Measurements from ENCODE around the gene ENDOD1.

The ENDOD1 gene

DNA sequence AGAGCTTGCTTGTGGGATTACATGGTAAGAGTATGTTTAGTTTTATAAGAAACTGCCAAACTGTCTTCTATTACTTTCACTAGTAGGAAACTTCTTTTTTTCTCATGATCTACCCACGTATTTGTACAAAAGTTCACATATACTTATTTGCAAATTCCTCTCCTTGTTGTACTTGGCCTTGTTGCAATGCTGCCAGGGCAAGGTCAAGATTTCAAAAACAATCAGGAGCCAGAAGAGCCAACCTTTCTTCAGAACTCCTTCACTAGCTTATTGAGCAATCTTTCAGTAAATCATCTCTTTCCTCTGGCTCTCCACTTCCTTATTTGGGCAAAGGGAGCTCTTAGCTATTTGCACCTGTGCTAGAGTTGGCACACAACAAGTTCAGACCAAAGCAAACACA is 13.2 kb upstream of the ENDOD1 start:
- no peak for DNase-seq (ENCODE audit: low spot score)

DNA sequence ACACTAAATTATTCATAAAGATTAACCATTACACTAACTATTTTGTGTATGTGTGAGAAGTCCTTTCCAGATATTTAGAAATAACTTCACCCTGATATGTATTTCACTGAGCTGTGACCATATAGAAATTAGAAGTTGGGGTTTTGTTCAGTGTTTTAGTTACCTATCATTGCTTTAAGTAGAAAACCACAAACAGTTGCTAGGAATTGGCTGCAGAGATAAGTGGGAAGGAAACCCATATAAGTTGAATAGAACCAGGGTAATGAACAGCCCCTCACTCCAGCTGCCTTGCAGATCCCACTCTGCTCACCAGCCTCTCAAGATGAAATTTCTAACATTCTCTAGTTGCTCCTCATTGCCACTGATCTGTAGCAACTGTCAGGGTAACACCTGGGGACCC is 12.7 kb upstream of the ENDOD1 start:
- DNase-seq (ENCODE audit: low spot score): no peak

DNA sequence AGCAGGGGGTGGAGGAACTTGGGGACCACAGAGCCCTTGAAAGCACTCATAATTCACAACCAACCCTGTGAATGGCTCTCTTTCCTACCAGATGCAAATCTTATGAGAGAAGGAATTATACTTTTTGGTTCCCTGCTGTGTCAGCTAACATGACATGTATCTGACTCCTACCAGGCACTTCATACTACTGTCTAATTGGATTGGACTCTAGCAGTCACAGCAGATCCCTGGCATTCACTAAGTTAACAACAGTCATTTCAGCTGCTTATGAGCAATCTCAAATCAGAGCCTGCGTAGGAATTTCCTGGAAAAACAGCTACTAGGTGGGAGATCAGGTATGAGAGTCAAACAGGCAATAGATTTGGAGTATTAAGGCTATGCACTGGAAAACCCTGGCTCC is 11.1 kb upstream of the ENDOD1 start:
- no peak for DNase-seq (ENCODE audit: low spot score)

DNA sequence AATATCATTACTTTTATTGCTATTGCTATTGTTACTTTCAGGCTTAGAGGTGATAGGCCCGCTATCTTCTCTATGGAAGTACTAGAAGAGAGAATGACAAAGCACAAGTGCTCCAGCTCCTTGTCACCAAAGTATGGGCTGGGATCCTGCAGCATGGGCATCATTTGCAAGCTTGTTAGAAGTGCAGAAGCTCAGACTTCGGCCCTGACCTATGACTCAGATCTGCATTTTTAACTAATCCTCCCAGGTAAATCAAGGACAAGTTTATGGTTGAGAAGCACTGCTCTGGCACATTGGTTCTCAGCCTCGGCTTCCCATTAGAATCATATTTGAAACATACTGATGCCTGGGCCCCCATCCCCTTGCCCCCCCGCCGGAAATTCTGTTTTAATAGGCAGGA is 8.6 kb upstream of the ENDOD1 start:
- DNase-seq (ENCODE audit: low spot score): no peak

DNA sequence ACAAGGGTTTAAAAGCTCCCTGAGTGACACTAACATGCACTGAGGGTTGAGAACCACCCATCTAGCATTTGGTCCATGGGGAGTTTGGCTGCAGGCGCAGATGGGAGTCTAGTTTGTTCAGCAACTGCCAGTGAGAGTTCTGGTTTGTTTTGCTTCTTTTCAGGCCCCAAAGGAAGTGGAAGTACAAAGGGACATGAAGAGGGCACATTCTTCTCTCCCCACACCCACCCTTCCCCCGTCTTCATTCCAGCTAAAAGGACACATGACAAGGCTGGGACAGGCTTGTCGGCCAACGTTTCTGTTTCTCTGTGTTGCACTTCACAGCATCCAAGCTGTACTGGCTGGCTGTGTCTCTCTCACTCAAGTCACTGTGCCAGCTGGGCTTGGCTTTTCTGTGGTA is 8.2 kb upstream of the ENDOD1 start:
- peak; percentile 92 for DNase-seq (ENCODE audit: low spot score)

DNA sequence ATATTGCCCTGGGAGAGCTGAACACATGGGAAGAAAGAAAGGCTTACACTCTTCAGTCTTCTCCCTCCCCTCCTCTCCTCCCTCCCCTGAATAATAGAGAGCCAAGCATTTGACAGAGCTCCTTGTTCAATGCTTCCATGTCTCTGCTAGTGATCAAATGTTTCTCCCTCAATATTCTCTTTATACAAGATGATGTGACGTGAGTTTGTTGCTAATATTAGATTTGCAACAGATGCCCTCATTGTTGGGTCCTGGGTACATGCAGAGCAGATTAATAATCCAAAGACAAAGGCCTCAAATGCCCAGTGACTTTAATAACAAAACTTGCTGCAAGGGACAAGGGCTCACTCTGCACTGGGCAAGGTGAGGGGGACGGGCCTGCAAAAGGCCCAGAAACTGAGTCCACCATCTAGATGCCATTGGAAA is 7.1 kb upstream of the ENDOD1 start:
- peak; percentile 99 for DNase-seq (ENCODE audit: low spot score)

DNA sequence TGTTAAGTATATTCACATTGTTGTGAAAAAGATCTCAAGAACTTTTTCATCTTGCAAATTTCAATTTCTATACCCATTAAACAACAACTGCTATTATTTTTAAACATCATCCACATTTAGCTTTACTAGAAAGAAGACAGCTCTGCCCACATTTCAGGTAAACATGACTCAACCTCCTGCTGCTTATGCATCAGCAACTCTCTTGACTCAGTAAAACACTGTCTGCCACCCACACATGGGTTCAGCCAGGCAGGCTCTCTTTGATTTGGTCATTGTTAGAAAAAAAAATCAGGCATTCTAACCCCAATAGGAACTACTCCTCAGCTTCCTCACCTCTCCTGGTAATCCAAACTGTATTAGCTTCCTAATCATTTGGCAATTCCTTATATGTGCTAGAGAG is 5.1 kb upstream of the ENDOD1 start:
- no peak for DNase-seq (ENCODE audit: low spot score)

DNA sequence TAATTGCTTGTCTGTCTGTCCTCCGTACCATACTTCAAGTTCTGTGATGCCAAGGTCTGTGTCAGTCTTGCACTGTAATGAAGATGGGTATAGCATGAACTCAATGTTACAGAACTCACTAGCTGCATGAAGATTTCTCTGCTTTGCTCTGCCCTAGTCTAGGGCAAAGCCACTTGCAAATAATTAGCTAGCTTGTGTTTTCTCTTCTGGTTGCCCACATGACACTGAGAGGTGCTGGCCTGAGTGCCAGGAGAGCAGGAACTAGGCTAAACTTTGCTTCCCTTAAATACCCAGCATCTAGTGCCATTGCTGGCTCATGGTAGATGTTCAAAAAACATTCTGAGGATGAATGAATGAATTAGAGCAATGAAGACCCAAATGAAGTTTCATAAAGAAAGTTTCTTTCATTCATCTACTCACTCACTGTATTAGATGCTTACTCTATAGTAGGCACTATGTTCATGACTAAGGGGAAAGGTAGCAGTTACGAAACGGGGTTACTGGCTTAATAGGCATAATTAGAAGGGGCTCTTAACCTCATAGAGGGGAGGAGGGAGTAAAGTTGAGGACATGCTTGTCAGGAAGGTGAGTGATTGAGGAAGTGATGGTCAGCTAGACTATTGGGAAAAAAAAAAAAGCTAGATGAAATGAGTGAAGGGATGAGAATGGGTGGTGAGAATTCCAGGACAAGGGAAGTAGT is 4.4 kb upstream of the ENDOD1 start:
- no peak for DNase-seq (ENCODE audit: low spot score)

DNA sequence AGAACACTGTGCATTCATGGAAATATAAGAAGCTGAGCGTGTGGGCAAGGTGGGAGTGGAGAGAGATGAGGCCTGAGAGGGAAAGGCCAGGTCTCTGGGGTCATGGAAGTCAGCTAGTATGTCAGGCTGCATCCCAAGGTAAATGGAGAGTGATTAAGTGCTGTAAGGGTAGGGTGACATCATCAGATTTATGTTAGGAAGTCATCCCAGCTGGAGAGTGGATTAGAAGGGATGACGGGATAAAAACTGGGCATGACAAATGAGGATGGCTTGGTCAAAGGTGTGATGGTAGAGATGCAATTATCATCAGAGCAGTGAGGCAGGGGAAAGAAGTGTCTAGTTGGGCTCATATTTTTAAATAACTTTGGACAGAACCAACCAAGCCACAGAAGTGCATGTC is 3.5 kb upstream of the ENDOD1 start:
- no peak for DNase-seq (ENCODE audit: low spot score)

DNA sequence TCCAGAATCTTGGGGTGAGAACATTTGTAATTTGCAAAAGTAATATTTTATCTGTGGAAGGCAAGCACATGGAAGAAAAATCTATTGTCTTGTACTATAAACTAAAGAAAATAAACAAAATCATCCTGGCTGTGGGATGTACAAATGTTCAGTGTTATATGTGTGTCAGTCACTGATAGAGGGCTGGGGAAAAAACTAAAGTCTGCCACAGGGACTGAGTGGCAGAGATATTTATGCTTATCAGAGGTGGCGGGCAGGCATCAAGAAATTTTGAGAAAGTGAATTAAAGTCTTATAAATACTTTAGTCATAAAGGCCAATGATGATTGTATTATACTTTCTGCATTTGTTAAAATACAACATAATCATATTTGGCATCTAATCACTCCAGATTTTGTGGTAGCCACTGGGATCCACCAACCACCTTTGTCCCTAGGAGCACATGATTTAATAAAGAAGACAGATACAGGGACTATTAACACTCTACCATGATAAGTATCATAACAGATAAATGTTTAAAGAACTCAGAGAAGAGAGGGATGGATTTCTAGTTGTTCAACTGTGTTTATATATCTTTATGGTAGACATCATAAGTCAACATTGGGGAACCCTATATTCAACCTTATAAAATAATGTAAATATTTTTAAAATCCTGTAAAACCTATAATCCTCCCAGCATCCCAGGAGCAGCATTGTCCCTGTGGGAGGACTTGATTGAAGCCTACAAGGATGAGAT is 2.6 kb upstream of the ENDOD1 start:
- DNase-seq (ENCODE audit: low spot score): no peak

DNA sequence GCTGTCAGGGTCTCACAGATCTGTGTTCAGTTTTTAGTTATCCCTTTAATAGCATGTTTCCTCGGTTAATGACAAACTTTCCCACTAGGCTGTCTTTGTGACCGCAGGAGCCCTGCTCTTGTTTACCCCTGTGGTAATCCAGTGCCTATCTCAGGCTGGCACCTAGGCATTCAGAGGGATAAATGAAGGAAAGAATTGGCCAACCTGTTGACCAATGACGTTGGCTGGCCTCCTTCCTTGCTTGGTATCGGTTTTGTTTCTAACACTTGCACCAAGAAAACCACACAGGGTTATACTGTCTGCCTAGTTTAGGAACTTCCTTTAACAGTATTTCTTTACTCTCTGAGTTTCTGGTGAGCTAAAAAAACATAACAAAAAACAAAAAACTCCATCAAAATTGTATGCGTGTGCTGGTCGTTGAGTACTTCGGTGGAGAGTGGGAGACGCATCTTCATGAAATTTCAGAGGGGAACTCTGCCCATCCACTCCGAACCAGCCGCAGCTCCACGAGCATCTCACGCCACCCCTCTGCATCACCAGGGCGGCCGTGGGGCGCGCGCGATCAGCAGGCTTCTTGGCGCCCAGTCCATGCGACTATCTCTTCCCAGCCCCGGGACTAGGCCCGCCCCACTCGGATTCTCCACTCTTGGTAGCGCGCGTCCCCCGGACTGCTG is 563 bp upstream of the ENDOD1 start:
- peak; percentile 79 for DNase-seq (ENCODE audit: low spot score)

DNA sequence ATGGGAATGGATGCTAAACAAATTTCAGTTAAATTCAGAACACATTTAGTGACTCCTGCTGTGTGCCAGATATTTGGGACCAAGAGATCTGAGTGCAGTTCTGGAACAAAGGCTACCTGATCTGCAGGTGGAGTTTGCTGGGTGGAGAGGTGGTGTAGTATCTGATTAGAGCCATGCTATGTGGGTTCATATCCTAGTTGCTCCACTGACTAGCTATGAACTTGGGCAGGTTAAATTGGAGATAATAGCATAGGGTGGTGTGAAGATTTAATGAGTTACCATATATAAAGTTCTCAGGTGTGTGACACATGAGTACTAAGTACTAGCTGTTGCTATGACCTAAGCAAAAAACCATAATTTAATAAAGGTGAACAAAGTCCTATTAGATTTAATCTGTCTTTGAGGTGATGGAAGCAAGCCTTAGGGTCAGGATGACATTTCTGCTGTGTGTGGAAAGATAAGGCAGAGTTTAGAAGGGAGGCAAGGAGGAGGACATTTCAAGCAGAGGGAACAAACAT is 2.1 kb downstream of the ENDOD1 start:
- DNase-seq (ENCODE audit: low spot score): no peak

DNA sequence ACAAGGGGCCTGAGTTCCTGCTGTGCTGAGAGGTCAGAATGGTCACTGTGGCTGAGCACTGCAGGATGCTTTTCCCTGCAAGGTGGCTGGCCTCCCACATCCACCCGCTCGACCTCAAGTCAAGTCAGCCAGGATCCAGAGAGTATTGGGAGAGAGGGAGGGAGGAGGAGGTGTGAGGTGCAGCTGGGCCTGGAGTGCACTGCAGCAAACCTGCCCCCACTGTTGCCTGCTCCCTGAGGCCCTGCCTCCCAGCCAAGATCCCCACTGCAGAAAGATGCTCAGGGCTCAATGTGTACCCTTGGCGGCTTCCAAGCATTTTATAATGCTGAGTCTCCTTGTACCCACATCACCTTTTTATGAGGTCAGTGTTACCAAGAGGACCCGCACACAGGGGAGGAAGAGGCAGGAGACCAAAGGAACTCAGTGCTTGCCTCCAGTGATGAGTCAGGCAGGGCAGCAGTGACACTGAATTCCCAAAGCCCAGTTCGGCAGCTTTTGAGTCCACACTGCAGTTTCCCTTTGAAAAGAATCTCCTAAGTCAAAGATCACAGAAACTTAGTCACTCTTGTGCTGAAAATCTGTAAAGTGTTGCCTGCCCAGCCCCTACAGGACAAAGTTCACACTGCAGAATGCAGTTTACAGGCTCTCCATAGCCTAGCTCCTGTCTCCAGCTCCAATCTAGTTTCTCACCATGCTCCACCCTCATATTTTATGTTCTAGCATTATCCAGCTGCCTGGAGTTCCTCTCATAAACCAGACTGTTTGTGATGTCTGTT is 3.1 kb downstream of the ENDOD1 start:
- DNase-seq (ENCODE audit: low spot score): no peak

DNA sequence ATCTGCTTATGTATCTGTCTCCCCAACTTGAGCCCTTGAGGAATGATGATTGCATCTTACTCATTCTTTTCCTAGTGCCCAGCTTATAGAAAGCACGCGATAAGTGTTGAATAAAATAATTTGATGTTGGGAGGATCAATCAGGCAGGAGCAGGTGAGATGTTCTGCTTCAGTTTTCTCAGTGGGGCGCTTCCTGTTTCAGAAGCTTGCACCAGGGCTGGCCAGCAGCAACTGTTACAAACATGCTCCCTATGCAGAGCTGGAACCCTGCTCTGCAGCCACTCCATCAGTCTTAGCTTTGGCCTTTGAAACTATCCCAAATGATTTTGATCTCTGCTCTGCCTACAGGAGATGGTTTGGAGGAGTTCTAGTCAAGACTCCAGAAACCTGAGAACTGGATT is 3.9 kb downstream of the ENDOD1 start:
- DNase-seq (ENCODE audit: low spot score): no peak

DNA sequence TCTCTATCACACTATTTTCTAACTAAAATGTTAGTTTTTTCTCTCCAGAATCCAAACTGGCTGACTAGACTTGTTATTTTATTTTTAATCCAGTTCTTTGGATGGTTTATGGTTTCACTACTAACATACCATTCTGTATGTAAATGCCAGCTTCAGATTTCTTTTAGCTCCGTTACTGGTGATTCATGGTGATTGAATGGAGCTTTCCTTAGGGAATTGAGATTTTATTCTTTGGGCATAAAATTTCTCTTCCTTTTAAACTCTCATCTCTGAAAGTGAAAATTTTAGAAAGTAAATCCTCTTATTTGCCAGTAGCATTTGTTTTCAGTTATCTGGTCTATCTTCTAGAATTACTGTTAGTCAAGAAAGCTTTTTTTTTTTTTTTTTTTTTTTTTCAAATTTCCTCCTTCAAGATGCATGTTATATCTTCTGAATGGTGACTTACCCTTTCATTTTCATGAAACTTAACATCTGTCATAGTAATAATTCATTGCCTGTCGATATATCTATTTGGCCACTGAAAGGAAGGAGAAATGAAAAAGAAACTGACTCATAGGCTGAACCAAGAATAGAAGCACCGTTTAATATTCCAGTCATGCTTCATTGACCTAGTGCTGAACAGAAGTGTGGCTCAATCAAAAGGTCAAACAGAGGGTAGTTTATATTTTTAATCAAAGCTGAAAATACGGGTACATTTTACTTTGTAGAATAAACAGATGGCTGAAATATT is 6.4 kb downstream of the ENDOD1 start:
- no peak for DNase-seq (ENCODE audit: low spot score)

DNA sequence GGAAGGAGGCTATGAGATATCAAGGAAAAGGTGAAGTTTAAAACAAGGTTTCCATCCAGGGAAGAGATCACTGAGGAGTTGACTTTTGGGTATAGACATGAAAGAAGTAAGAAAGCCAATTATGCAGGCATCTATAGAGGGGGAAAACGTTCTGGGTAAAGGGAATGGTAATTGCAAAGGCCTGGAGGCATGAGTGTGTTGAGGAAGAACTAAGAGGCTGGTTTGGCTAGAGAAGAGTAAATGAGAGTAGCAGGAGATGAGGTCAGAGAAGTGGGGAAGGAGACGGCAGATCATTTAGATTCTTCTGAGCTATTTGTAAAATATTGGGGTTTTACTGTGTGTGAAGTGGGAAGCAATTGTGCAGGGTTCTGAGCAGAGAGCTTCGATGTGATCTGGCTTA is 7.6 kb downstream of the ENDOD1 start:
- no peak for DNase-seq (ENCODE audit: low spot score)

DNA sequence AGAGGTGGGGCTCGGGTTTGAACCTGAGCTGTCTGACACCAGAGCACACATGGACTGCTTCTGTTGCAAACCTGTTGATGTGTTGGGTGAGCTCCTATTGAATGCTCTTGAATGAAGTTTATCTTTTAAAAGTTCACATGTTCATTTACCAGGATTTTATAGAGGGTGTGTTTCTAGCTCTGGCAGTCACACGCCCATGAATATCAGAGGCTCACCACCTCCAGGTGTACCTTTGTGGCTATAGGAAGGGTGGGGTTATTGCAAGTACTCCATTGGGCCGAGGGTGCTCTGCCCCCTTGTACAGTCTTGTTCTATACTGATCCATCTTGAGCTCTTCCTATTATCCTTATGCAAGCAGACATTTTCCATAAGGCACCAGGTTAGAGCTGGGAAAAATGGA is 9.2 kb downstream of the ENDOD1 start:
- no peak for DNase-seq (ENCODE audit: low spot score)

DNA sequence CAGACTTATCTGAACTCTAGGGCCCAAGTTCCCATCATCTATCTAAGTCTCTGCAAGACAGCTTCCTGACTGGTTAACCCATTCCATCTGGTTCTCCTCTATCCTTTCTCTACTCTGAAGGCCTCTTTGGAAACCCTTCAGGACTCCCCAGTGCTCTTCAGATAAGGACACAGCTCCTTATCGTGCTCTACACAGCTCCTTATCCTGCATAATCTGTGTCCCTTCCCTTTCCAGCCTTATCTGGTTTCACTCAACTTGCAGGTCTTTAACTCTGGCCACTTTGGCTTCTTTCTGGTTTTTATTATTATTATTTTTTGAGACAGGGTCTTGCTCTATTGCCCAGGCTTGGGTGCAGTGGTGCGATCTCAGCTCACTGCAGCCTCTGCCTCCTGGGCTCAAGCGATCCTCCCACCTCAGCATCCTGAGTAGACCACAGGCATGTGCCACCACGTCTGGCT is 10.6 kb downstream of the ENDOD1 start:
- no peak for DNase-seq (ENCODE audit: low spot score)

DNA sequence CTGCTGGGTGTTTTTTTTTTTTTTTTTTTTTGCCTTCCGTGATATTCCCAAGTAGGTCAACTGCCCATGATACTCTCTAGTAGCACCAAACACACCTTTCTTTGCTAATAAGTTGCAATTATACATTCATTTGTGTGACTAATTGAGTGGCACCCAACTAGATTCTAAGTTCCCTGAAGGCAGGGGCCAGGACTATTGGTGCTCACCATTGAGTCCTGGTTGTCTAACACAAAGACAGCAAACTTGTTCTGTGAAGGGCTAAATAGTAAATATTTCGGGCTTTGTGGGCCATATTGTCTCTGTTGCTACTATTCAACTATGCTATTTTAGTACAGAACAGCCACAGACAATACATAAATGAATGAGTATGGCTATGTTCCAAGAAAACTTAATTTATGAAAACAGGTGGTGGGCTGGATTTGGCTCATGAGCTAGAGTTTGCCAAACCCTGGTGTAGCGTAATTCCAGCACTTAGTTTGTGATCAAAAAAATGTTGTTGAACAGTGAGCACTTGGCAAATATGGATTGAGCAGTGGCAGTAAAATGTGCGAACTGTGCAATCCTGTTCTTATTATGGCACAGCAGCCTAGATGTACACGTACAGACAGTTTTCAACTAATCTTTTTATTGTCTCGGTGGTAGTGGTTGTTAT is 11.3 kb downstream of the ENDOD1 start:
- no peak for DNase-seq (ENCODE audit: low spot score)

DNA sequence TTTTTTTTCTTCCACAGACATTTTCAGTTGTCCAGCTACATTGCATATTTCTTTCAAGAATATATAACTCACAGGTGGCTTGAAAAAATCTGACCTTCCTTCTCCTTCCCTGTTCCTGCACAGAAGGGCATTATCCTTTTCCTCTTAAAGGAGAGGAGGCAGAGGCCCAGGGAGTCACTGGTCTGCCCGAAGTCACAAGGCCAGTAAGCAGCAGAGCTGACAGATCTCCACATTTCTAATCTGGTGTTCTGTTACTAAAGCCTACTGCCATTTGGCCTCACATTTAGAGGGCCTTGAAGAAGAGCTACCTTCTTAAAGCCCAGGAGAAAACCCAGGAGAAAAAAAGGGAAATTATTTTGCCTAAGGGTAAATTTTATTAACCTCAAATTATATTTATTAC is 12.3 kb downstream of the ENDOD1 start:
- DNase-seq (ENCODE audit: low spot score): no peak

DNA sequence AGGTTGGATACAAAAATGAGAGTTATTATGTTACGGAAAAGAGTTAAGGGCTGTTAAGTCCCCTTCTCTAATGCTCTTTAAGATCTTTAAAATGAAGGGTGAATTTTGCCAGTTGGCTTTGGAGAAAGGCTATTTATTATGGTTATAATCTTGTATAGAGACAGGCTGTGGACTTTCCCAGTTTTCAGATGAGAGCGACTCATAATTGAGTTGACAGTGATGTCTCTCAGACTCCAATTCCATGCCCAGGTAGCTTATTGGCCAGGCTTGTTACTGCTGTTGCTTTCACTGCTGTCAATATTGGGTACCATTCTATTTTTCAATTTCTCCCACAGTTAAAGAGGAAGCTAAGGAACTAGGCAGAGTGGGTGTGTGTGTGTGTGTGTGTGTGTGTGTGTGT is 13.1 kb downstream of the ENDOD1 start:
- DNase-seq (ENCODE audit: low spot score): no peak

Data from pons (tissue), 1 donor.